HG02973 (cell line): Measurements from ENCODE around the gene ARID1A.
A peak's percentile ranks its signal among the peaks of the same experiment; 100 is the strongest.
"Not testable (repeated sequence)": the region's sequence is repeated elsewhere in the genome, so short reads cannot be mapped to it uniquely, and the experiment has no call there.

ENCODE experiments used
- ATAC-seq: cut with Tn5 transposase; IDR thresholded peaks from one replicate; pipeline ENCODE4 v1.9.1; 2021; ENCODE audit warnings: moderate library complexity; ENCODE audit not compliant: unreplicated experiment

The ARID1A gene

DNA sequence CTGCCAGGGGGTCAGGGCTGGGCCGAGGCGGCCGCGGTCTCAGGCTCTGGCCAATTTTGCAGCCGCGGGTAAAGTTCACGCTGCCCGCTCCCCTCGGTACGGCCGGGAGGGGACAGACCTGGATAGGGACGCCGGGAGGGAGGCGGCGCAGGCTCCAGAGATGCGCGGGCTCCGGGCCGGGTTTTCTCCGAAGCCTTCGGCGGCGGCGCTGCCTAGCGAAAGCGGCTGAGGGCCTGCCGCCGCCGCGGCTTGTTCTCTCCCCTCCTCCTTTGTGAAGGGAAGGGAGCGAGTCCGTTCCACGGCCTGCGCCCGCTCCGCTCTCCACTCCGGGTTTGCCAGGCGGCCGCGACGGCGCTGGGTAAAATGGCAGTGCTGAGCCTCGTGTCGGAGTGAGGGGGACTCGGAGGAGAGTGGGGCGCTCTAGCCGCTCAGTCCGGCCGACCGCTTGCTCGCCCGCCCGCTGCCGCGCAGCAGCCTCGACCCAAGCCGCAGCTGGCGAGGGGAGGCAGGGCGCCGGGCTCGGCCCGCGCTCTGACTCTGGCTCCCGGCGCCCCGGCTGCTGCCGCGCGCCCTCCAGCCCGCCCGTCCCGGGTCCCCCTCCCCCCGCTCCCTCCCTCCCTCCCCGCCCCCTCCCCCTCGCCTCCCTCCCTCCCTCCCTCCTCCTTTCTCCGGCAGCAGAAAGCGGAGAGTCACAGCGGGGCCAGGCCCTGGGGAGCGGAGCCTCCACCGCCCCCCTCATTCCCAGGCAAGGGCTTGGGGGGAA, at the start of gene ARID1A:
TSS of gene ARID1A (plus strand) at position 660 of the 763 bp plus-strand sequence. CDS start 389 bp downstream, outside the sequence.
- peak; percentile 34 for ATAC-seq

DNA sequence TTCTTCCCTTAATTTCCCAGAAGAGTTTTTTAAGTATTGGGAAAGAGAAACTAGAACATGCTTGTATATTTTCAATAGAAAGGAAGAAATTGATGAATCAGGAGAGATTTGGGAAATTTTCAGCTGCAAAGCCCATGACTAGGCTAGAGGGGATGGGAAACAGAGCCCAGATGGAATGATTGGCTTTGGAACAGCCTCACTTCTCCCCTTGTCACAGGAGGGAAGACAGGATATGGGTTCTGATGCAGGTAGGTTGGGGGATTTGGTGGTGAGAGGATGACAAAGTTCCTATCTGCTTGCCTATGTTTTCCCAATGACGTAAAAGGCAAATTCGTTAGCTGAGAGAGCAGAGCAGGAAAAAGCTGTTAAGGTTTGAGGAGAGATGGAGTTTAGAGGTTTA, 31.0 kb upstream of the ARID1A start:
- no peak for ATAC-seq

DNA sequence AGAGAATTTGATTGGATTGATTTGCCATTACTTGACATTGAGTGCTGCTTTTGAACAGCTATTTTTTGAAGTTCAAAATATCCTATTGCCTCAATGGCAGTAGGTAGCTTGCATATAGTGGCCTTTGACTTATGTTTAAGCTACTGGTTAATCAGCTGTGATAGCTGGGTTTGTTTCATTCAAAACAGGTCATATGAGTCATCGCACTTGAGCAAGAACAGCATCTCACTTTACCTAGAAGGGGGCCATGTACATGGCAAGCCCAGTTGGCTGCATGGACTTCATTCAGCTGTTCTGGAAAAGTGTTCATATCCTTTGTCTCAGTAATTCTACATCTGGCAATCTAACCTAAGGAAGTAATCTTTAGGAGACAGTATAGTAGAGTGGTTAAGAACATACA, 29.0 kb upstream of the ARID1A start:
- ATAC-seq: no peak

DNA sequence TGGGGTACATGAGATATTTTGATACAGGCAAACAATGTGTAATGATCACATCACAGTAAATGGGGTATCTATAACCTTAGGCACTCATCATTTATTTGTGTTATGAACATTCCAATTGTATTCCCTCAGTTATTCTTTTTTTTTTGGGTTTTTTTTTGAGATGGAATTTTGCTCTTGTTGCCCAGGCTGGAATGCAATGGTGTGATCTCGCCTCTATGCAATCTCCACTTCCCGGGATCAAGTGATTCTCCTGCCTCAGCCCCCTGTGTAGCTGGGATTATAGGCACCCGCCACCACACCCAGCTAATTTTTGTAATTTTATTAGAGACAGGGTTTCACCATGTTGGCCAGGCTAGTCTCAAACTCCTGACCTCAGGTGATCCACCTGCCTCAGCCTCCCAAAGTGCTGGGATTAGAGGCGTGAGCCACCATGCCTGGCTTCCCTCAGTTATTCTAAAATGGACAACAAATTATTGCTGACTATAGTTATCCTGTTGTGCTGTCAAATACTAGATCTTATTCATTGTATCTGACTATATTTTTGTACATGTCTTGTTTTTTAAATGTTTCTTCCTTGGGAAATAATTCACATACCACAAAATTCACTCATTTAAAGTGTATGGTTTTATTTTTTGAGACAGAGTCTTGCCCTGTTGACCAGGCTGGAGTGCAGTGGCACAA, 27.6 kb upstream of the ARID1A start:
- ATAC-seq: not testable (repeated sequence)

DNA sequence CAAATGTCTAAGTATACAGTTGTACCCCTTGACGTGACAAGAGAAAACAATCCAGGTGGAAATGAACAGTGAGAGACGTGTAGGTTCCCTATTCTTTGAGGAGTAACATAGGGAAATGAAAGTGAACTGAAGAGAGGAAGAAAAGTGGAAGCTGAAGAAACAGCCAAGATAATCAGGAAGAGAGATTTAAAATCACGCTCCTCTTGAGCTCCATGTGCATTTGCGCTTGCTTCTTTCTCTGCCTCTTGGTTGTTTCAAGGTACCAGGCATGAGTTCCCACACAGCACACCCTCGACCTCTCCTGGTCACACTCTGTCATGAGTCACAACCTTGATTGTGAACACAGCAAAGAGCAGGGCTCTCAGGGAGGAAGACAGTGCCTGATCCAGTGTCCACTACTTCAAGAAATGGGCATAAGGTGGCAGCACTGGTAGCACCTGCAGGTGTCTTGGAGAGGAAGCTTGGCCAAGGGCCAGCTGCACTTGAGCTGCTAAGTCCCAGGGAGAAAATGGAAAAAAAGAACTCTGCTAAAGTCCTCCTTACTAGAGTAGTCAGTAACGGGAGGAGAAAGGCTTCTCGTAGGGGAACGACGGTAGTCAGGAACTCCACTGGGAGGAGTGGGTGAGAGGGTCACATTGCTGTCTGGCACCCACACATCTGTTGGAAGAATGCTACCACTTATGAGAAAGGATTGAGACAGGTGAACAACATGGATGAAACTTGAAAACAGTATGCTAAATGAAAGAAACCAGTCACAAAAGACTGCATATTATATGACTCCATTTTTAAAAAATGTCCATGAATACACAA, 18.3 kb upstream of the ARID1A start:
- peak; percentile 53 for ATAC-seq

DNA sequence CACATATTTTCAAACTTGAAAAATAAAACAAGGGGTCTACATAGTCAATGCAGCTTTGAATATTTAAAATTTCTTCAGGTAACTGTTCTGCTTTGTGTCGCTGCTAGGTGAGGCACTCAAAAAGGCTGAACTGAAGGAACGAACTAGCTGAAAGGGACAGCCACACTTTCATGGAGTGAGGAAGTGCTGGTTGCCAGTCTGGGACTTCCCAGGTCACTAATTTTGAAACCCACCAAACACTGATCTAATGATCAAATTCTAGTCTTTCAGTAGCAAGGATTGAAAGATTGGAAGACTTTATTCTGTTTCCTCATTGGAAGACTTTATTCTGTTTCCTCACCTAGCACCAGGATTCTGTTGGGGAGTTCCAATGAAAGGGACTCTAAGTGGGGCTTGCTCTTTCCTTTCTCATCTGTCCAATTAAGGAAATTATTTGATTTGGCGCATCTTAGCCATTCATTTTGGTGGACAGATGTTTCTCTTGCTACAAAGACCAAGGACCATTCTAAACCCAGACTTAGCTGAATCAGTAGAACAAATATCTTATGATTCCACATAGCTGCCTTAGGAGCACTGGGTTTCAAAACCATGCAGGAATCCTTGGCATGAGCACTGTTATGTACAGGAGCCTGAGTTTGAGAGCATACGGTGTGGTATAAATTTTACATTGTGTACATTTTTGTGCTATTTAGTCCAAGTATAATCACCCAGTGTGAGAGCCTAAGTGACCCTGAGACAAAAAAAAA, 10.9 kb upstream of the ARID1A start:
- no peak for ATAC-seq

DNA sequence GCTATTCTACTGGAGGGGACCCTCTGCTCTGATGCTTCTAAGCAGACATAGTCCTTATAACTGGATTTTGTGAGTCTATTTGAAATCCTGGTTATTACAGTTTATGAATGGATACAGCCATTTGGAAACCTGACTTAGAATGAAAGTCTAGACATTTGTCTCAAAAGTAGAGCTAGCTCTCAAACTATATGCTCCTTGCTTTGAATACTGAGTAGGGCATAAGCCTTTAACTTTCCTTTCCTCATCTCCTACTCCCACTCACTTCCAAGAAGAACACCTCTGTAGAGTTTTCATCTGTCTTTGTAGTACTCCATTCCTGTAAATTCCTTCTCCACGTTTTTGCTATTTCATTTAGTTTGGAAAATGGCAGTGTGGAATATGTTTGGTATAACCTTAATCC, 9.0 kb upstream of the ARID1A start:
- ATAC-seq: no peak

DNA sequence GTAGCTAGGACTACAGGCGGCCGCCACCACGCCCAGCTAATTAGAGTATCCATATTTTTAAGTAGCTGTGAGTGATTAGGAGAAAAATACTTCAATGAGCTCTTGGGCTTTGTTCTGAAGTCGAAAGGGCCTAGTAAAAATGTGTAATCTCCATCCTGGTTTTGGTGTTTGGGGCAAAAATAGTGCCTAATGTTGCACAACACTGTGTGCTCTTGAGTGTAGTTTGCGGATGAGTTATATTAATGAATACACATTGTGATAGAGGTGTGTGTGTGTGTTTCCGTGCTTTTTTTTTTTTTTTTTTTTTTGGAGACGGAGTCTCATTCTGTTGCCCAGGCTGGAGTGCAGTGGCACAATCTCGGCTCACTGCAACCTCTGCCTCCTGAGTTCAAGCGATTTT, 6.3 kb upstream of the ARID1A start:
- no peak for ATAC-seq

DNA sequence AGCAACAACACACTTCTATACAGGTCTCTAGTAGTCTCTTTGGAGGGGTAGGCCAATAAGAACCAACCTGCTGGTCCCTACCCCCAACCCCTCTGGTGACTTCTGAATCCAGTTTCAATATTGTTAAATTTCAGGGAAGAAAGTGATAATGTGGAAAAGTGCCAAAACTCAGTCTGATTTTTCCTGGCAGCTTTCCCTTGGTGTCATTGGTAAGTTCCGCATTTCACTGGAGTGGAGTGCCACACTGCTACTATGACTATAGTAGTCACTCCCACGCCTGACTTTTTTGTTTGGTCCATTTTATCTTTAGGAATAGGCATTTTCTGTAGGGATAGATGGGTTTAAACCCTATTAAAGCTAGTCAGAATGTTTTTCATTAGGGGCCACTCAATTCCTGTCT, 5.7 kb upstream of the ARID1A start:
- ATAC-seq: no peak

DNA sequence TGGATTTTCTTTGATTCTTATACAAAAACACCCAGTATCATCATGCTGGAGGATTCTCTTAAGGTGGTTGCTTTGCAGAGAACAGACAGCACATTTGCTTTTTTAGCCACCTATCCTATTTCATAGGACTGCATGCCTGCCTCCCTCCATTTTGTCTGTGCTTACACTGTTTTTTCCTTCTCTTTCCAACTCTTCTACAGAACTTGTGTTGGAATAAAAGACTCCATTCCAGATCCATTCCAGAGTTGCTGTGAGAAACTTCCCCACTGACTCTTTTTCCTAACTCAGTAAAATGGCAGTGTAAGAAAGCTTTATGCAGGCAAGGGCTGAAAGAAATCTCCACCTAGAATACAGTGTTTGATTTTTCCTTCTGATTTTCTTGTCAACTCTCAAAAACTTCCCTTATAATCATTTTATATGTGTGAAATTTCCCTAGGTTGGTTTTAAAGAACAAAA, 5.2 kb upstream of the ARID1A start:
- ATAC-seq: no peak

DNA sequence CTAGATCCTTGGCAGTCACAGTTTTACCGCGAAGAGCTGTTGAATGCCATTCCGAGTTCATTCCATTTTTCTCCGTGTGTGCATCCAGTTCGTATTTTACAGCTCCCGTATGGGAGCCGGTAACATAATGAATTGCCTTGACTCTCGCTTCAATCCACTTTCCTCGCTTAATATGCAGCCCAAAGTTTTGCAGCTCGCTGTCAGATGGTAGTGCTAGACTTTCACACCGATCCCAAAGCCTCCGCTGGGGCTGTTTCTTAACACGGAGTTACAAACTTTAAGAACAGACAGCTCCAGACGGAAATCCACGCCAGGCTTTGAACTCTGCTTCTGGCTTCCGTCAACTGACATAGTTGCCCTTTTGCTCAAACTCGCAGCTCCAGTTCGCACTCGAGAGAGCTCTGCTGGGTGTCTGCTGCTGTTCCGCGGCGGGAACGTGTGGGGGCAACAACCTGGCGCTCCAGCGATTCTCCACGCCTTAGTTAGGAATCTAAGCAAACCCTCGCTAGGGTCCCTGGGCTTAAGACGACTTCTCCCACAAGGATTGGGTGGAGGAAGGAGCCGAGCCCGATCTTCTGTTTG, 3.5 kb upstream of the ARID1A start:
- ATAC-seq: no peak

DNA sequence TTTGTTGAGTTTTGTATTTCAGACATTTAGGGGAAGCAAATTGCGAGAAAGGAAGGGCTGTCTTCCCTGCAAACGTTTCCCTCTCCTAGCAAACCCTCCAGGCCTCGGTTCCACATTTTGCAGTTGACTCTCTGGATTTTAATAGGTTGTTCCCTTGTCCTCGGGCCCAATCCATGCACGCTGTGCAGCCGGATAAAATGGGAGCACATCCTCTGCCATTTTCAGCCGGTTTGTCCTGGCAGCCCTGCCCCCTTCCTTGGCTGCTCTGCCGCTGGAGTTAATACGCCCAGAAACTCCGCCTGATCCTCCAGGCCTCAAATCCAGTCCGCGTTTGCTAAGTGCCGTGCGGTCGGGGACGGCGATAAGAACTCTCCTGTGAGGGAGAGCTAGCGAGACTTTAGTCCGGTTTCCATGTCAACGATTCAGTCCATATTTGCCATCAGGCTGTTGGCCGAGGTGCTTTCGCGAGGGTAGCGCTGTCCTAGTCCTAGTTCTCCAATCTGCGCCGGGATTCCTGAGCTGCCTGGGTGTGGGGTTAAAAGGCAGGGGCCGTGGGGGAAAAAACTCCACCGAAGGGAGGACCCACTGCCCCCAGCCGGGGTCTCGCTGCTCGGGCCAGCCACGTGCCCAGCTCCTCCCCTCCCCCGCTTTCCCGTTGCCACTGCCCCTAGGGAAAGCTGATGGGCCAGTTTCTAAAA, 2.9 kb upstream of the ARID1A start:
- peak; percentile 26 for ATAC-seq

DNA sequence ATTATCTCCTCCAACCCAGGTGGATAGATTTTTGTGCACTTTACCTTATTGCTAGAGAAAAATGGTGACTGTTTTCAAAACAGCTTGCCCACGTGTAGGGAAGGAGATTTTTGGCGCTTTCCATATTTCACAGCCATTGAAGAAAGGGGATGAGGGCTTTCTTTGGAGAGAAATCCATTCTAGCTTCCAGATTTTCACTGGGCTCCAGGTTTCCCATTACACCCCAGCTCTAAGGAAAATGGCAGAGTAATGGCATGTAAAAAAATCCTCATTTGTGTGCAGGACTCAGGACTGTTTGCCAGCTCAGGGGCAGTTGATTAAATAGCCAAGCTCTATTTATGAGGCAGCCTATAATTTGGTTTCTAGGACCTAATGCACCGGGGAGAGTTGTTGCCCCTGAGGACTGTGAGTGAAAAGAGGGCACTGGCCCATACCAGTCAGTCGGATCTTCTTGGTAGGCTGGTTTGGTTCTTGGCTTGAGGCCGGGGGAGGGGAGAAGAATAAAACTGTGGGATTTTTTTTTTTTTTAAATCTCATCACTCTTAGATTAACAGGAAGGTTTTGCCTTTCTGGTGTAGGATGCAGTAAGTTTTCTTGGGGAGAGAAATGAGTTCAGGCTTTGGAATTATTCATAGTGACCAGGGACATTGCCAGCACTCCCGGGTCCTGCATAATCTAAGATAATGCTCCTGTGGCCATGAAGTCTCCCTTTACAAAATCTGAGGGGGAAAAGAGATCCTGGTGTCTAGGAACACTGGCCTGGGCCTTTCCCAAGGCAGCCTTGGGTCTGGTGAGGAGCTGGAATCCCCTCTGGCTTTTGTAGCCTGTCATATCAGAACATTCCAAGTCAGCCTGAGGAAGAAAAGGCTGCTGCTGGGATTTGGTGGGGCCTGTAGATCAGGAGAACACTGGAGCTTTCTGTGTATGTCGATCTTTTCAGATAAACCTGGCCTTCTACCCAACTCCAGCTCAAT, 1.9 kb upstream of the ARID1A start:
- ATAC-seq: no peak

DNA sequence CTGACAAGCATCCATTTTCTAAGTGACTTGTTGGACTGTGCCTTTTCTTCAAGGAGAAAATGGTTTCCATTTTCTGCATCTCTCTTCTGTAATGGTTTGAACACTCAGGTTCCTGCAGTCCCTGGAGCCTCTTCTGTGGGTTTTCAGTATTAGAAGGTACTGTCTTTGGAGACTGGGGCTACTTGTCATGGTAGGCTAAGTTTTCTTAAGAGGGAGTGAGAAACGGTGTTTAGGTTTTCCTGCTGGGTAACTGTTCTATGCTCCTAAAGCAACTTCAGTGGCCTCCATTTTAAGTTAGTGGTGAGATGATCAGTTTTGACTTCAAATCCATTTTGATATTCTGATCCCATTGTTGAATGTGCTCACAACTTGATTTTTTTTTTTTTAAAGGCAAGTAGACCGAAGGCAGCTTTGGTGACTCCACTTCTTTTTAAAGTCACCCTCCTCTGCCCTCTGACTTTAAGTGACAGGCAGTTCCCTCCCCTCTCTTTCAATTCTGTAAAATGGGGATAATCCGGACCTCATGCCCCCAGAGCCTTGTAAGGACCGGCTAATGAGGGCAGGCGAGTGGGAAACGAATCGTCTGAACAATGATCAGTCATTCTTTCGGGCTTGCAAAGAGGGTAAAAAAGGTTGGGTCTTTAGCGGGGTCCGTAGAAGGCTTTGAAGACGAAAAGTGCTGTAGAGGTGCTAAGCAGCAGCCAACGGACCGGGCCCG, 1.0 kb upstream of the ARID1A start:
- ATAC-seq: no peak

DNA sequence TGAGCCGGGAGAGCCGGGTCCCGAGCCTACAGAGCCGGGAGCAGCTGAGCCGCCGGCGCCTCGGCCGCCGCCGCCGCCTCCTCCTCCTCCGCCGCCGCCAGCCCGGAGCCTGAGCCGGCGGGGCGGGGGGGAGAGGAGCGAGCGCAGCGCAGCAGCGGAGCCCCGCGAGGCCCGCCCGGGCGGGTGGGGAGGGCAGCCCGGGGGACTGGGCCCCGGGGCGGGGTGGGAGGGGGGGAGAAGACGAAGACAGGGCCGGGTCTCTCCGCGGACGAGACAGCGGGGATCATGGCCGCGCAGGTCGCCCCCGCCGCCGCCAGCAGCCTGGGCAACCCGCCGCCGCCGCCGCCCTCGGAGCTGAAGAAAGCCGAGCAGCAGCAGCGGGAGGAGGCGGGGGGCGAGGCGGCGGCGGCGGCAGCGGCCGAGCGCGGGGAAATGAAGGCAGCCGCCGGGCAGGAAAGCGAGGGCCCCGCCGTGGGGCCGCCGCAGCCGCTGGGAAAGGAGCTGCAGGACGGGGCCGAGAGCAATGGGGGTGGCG, 371 bp downstream of the ARID1A start:
- ATAC-seq: no peak

DNA sequence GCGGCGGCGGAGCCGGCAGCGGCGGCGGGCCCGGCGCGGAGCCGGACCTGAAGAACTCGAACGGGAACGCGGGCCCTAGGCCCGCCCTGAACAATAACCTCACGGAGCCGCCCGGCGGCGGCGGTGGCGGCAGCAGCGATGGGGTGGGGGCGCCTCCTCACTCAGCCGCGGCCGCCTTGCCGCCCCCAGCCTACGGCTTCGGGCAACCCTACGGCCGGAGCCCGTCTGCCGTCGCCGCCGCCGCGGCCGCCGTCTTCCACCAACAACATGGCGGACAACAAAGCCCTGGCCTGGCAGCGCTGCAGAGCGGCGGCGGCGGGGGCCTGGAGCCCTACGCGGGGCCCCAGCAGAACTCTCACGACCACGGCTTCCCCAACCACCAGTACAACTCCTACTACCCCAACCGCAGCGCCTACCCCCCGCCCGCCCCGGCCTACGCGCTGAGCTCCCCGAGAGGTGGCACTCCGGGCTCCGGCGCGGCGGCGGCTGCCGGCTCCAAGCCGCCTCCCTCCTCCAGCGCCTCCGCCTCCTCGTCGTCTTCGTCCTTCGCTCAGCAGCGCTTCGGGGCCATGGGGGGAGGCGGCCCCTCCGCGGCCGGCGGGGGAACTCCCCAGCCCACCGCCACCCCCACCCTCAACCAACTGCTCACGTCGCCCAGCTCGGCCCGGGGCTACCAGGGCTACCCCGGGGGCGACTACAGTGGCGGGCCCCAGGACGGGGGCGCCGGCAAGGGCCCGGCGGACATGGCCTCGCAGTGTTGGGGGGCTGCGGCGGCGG, 1.0 kb downstream of the ARID1A start:
- ATAC-seq: no peak

DNA sequence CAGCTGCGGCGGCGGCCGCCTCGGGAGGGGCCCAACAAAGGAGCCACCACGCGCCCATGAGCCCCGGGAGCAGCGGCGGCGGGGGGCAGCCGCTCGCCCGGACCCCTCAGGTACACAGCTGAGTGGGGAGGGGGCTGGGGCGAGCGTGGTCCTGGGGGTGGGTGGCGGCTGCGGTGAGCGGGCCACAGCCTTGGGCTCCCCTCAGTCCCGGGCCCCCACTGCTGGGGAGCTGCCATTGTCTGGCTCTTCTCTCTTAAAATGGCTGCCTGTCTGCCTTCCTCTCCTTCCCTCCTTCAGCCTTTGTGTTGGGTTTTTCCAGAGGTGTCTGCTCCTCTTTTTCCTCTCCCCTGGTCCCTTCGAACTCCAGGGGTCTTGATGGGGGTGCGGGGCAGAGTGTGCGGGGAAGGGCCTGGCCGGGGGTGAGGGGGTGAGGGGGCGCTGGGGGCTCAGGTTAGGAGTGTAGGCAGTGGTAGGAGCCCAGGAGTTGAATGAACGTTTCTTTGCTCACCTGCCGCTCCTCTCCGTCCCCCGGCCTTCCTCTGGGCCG, 1.7 kb downstream of the ARID1A start:
- no peak for ATAC-seq
